Head of caudate nucleus (tissue), 42 donors: ENCODE measurements around the gene CRK.
A peak's percentile ranks its signal among the peaks of the same experiment; 100 is the strongest.

Source experiments
- DNase-seq, 42 donors: peaks; one replicate each; pipeline versions ENCODE4 v3.0.0 to v3.0.0-alpha.2; 2020 to 2021; ENCODE audit warnings: mixed read lengths in 7 of 42
- intact Hi-C: fragments of 100-400 bp; cut with DNase I; formaldehyde crosslinking; loops from one replicate; pipeline ENCODE4 v1.15.0; 2022

CRK gene

GRCh38 chr17:1455797-1456599, at the start of gene CRK:
CRK (minus strand) TSS chr17:1456232; CDS start chr17:1456117, 115 bp downstream.
- intact Hi-C loops: loop anchor here (2.0 to 10.0 kb wide), 3 partner anchors 61 to 91 kb away; partner anchors contain the start of gene INPP5K
- DNase-seq: peak; percentile 89 to 99 (median 97)

GRCh38 chr17:1505586-1505985, 49.6 kb upstream of the CRK start:
- intact Hi-C loops: no loop called here
- DNase-seq: no peak

DNA sequence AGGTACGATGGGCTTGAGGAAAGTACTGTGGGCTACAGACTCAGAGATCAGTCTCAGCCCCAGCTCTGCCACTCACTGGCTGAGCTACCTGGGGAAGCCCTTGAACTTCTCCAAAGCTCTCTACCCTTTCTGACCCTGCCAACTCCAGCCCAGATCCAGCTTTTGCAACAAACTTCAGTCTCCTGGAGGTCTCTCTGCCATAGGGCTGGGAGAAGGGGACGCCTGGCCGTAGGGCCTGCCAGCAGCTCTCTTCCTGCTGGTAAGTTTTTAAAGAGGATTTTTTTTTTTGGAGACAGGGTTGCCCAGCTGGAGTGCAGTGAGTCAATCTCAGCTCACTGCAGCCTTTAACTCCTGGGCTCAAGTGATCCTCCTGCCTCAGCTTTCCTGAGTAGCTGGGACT, 48.8 kb upstream of the CRK start:
- DNase-seq: no peak
- intact Hi-C loops: no loop called here

DNA sequence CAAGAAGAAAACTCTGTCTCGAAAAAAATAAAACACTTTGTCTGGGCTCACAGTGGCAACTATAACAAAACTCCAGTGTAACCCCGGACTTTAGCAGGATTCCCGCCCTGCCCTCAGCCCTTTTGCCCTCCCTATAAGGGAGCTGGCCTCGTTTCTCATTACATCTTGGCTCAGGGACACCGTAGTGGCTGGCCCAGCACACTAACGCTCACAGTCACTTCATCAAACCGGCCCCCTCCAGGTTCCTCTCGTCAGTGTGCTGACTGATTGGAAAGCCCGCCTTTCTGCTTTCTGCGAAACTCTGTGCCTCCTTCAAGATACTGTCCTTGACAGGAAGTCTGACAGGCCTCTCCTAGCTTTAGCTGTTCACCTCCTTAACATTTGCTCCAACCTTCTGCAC, 47.7 kb upstream of the CRK start:
- DNase-seq: no peak
- intact Hi-C loops: no loop called here

DNA sequence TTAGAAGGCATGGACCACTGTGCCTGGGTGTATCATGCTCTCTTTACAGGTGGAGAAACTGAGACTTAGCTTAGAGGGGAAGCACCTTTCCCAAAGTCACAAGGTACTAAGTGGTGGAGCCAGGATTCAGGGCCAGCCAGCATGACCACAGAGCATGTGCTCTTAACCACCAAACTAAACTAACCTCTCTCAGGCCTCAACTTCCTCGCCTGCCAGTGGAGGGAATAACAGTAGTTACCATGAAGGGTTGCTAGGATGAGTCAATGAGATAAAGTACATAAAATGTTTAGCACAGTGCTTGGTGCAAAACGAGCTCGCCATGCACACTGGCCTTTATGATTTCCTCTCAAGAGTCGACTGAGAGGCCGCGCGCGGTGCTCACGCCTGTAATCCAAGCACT, 42.8 kb upstream of the CRK start:
- DNase-seq: no peak
- intact Hi-C loops: no loop called here

DNA sequence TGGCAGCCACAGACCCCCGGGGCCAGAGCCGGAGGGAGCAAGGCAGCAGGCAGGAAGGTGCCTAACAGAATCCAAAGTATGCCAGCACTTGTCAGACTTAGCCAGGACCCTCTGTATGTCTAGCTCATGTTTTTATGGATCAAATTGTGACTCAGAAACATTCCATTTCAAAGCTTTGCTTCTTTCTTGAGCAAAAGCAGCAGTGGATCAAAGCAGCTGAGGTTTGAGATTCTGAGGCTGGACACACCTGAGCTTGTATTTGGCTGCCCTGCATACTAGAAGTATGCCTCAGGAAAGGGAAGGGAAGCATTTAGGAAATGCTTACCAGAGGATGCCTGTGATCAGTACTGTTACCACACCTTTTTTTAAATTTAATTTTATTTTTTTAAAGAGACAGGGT, 42.2 kb upstream of the CRK start:
- DNase-seq: no peak

DNA sequence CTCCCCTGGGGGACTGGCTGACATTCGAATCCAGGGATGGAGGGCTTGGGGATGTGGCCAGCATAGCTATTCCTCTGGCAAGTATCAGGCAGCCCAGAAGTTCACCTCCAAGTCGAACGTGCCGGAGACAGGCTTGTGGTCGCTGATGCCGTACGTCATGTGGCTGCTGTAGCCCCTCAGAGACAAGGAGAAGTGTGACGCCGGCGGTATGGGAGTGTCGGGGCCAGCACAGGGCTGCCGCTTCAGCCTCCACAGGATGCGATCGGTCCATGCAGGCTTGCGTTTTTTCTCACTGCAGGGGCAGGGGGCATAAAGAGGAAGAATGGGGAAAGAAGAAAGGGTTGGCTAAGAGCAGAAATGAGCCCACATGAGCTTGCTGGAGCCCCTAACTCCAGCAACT, 41.8 kb upstream of the CRK start:
- intact Hi-C loops: no loop called here
- DNase-seq: no peak

More for the DNA sequence above, 42.2 kb upstream of the CRK start:
- intact Hi-C loops: no loop called here

GRCh38 chr17:1496869-1497268, 40.8 kb upstream of the CRK start:
- intact Hi-C loops: no loop called here
- DNase-seq: no peak

DNA sequence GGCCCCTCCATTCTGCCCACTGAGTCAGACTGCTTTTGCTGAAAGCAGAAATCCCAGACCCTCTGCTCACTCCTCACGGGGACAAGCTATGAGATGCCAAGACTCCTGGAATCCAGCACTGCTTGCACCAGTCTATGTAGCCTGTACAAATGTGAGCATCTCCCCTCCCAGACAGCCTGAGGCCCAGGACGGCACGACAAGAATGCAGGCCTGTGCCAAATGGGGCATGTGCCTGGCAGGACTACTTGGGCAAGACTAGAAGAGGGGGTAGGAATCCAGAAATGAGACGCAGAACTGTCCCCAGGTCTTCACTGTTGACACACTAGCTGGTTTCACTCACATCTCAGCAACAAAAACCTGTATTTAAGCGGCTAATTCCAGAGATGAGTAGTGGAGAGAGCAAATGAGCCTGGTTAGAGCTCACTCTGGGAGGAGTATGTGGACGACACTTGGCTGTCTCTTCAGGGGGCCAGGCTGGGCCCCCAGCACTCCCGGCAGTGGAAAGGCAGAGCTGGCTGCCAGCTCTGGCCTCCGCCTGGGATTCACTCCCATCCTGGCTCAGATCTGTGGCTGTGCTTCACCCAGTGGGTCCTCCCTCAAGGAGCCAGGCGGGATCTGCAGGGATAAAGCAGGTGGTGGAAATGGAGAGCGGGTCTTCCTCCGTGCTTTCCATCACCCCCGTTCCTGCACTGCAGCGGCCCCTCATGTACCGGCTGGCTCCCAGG, 39.4 kb upstream of the CRK start:
- intact Hi-C loops: no loop called here
- no peak for DNase-seq

DNA sequence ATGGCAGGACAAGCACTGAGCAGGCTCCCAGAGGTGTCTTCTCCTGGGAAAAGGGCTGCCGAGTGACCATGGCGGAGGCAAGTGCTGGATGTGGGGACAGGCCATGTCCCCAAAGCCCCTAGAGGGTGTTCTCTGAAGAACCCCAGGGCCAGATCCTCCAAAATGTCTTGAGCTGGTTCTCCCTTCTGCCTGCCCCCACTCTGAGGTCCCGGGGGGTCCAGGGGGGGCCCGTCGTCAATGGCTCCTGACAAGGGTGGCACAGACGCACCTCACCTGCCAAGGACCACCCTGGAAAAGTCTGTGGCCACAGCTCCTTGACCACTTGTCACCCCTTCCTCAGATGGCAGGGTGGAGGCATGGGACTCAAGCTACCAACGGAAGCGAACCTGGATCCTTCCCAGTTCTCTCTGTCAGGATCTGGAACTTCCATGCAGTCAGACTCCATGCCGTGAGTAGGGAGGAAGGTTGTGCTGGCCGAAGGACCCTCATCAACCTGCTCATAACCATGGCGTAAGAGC, 38.8 kb upstream of the CRK start:
- no peak for DNase-seq
- intact Hi-C loops: no loop called here

DNA sequence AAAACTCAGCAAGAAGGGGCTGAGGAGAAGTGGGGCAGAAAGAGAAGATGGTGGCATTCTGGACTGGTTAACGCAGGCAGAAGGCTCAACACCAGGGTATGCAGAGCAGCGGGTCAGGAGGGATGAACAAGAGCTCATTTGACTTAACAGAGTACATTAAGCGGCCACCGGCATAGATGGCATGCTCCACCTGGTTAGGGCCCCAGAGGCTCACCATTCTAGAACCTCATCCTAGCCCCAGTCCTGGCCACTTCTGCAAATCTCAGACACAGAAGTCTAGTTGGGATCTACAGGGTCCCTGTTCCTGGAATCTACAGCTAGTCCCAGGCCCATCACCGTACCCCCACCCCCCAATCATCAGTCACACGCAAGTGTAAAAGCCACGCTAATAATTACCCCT, 38.2 kb upstream of the CRK start:
- DNase-seq: no peak

DNA sequence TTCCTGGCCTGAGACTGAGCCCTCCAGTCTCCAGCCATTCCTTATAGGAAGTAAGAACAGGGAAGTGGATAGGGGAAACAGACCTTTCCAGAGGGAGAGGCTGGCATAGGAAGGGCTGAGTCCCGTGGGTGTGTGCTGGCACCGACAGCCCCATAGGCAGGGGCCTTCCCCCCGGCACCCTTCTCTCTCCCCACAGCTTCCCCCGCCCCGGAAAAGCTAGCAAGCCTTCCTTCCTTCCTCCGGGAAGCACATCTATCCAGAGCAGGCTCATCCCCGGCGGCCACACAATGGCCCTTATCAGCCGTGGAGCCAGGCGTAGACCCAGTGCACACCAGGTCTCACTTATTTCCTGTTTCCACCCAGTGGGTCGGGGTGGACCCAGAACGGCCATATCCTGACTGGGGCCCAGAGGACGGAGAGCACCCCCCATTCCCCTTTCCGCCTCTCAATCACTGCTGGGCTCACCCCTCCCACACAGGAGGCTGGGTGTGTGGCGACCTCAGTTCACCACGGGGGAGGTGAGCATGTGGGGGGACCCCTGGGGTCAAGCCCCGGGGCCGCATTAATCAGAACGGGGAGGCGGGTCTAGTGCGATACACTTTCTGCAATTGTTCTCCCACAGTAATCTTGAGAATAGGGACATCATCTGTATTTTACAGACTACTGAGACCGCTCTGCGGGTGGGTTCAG, 37.4 kb upstream of the CRK start:
- no peak for DNase-seq
- intact Hi-C loops: no loop called here

More for the DNA sequence above, 38.2 kb upstream of the CRK start:
- intact Hi-C loops: no loop called here

DNA sequence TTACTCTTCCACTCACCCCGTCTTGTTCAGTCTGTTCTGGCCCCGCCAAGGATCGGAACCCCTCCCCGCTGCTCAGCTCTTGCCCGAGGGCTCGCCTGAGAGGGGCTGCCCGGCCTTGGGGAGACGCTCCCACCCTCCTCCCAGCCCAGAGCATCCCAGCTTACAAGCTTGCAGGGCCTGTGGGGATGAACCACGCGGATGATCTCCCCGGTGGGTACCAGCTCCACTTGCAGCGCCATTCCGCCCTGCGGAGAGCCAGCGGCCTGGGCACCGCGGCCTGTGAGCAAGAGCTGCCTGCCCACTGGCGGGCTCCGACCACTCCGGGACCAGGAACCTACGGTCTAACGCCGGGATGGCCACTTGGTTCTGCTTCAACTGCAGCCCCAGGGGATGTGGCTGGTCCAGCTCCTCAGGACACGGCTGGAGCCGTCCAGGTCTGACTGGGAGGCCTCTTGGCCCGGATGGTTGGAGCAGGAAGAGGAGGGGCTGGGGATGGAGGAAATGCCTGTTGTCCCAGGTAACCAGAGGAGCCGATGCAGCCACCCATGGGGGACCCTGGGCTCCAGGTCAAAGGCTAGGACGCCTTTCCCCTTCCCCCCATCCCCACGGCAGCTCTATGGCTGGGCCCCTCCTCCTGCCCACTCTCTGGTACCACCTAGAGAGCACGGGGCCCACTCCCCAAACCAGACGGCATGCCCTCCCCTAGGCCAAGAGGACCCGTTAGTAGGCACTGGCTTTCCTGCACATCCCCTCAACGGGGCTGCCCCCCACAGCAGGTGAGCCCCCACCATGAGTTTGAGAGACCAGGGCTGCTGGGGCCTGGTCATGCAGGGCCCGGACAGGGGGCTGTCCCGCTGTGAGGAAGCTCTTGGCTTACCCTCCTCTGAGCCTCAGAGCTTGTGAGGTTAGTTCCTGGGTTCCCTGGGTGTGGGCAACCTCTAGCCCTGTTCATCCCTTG, 36.5 kb upstream of the CRK start, which contains the start of gene MYO1C:
TSS of gene MYO1C (minus strand) at position 438 of the 958 bp plus-strand sequence. CDS start at position 239, 199 bp downstream.
- peak in 2 of 42 donors; percentile 19 to 23 for DNase-seq
- intact Hi-C loops: no loop called here

DNA sequence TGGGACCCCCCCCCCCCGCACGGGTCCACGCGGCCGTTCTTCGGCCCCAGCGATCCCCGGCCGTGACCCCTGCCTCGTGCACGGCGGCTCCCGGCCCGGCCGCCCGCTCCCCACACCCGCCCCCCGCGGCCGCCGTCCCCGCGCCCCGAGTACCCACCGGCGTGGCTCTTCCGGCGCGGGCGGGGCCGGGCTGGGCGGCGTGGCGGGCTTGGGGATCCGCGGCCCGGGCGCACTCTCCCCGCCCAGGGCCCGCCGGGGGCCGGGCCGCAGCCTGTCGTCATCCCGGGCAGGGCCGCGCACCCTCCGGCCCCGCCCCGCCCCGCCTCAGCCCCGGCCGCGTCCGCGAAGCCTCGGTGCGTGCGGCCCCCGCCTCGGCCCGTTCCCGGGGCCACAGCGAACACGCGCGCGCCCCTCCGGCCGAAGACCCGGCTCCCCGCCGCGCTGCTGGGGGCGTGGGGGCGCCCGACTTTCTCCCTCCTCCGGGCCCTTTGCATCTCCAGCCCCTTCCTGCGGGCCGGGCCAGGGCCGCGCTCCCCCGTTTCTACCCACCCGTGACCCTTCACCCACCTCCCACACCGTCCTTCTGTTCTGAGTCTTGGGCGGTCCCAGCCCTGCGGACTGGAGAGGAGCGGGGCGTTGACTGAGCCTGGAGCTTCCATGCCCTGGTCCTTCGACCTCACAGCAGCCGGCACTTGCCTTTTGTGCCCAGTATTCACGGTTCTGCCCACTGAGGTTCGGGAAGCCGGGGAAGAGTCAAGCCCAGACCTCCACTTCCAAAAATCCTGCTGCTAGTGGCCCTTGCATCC, 35.6 kb upstream of the CRK start:
- DNase-seq: peak in 34 of 42 donors; percentile 25 to 79 (median 49)
- intact Hi-C loops: no loop called here

GRCh38 chr17:1490643-1491442, 34.8 kb upstream of the CRK start:
- intact Hi-C loops: no loop called here
- DNase-seq: peak in 39 of 42 donors; percentile 25 to 77 (median 56)

- intact Hi-C loops: no loop called here
- no peak for DNase-seq
Observed at GRCh38 chr17:1488826-1489270, 32.8 kb upstream of the CRK start.
